ENCODE results near the gene ARHGAP26.

ARHGAP26 gene

DNA sequence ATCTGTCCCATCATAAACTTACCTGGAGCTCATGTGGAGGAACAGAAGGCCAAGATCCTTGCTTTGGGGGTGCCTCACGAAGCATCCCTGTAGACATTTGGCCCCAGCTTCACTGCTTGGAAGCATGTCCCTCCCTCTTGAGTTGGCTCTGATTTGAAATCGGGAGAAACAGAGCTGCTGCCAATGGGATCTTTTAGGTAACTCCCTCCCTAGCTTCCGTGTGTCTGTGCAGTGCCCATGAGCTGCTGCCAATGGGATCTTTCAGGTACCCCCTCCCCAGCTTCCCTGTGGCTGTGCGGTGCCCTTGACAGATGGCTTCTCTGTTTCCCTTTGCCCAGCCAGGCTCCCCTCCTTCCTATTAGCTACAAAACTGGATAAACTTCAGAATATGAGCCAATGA, 455.3 kb downstream of the ARHGAP26 start:
- no peaks in the 10 kb centered on the region for H3K36me3 ChIP-seq (ENCODE audit: control insufficient read depth in 1 of 2, insufficient read depth in 2 of 2, low read length in 2 of 2)
- H3K4me3 ChIP-seq (ENCODE audit: low read depth in 1 of 2, low read length in 2 of 2) = no peak overlapping the region
- H3K4me1 ChIP-seq (ENCODE audit: control insufficient read depth in 1 of 2, insufficient read depth in 2 of 2, low read length in 2 of 2) = peaks cover 11 to 22% of the 10 kb centered on the region in 2 donors
- no peaks in the 10 kb centered on the region for H3K9me3 ChIP-seq (ENCODE audit: control insufficient read depth in 1 of 2, low read length in 2 of 2)
- H3K27ac ChIP-seq (ENCODE audit: low read length) = no peak overlapping the region
- no peaks in the 10 kb centered on the region for H3K27me3 ChIP-seq (ENCODE audit: low read depth, low read length)

DNA sequence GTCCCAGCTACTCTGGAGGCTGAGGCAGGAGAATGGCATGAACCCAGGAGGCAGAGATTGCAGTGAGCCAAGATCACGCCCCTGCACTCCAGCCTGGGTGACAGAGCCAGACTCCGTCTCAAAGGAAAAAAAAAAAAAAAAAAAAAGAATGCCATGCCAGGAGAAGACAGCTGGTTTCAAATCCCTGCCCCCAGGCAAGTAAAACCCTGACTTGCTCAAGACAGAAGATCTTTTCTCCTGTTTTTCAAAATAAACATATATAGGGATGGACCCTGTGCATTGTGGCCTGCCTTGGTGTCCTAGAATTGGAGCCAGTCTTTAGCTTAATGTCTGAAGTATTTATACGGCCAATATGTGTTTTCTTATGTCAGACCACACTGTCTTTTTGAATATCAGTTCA, 456.2 kb downstream of the ARHGAP26 start:
- H3K27ac ChIP-seq (ENCODE audit: low read length) = no peak overlapping the region
- H3K9me3 ChIP-seq (ENCODE audit: control insufficient read depth in 1 of 2, low read length in 2 of 2) = no peaks in the 10 kb centered on the region
- H3K4me1 ChIP-seq (ENCODE audit: control insufficient read depth in 1 of 2, insufficient read depth in 2 of 2, low read length in 2 of 2) = peaks cover 11 to 19% of the 10 kb centered on the region in 2 donors
- no peak overlapping the region for H3K4me3 ChIP-seq (ENCODE audit: low read depth in 1 of 2, low read length in 2 of 2)
- no peaks in the 10 kb centered on the region for H3K27me3 ChIP-seq (ENCODE audit: low read depth, low read length)
- H3K36me3 ChIP-seq (ENCODE audit: control insufficient read depth in 1 of 2, insufficient read depth in 2 of 2, low read length in 2 of 2) = no peaks in the 10 kb centered on the region

DNA sequence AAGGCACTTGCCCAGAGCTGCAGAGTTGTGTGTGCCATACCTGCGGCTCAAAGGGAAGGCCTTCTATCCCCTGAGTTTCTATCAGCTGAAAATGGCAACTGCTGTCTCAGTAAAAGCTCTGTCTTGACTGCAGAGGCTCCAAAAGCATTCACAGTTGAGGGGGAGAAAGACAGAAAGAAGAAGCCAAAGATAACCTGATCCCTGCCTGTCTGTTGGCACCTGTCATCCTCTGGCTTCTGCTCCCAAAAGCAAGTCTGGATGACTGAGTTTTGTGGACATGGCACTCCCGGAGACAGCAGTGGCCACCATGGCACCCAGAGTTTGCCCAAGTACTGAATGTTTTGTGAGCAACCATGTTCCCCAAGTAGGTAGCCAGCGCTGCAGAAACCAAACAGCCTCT, 456.7 kb downstream of the ARHGAP26 start:
- Histone ChIP-seq H3K27me3 (ENCODE audit: low read depth, low read length) (no peaks in the 10 kb centered on the region), H3K4me1 (ENCODE audit: control insufficient read depth in 1 of 2, insufficient read depth in 2 of 2, low read length in 2 of 2) (peaks cover 11 to 15% of the 10 kb centered on the region in 2 donors), H3K9me3 (ENCODE audit: control insufficient read depth in 1 of 2, low read length in 2 of 2) (no peaks in the 10 kb centered on the region), H3K27ac (ENCODE audit: low read length) (no peak overlapping the region), H3K4me3 (ENCODE audit: low read depth in 1 of 2, low read length in 2 of 2) (no peak overlapping the region), H3K36me3 (ENCODE audit: control insufficient read depth in 1 of 2, insufficient read depth in 2 of 2, low read length in 2 of 2) (no peaks in the 10 kb centered on the region)

DNA sequence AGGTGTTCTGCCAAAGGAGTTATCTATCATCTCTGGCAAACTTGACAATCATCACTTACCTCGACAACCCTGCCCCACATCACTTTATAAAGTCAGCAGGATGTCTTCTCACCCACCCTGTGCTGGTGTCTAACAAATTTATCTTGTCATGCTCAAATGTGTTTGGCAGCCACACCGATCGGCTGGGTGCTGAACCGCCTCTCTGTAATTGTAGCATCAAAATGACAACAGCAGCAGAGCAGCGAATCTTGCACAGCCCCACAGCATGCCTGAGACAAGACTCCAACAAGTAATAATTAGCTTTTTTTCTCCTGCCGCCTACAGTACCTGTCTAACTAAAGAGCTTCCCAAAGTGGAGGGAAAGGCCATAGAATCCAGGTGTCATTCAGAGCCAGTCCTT, 457.1 kb downstream of the ARHGAP26 start:
- Histone ChIP-seq H3K9me3 (ENCODE audit: control insufficient read depth in 1 of 2, low read length in 2 of 2) (no peaks in the 10 kb centered on the region), H3K27ac (ENCODE audit: low read length) (no peak overlapping the region), H3K36me3 (ENCODE audit: control insufficient read depth in 1 of 2, insufficient read depth in 2 of 2, low read length in 2 of 2) (no peaks in the 10 kb centered on the region), H3K4me3 (ENCODE audit: low read depth in 1 of 2, low read length in 2 of 2) (no peak overlapping the region), H3K4me1 (ENCODE audit: control insufficient read depth in 1 of 2, insufficient read depth in 2 of 2, low read length in 2 of 2) (peaks cover 10 to 12% of the 10 kb centered on the region in 2 donors), H3K27me3 (ENCODE audit: low read depth, low read length) (no peaks in the 10 kb centered on the region)

DNA sequence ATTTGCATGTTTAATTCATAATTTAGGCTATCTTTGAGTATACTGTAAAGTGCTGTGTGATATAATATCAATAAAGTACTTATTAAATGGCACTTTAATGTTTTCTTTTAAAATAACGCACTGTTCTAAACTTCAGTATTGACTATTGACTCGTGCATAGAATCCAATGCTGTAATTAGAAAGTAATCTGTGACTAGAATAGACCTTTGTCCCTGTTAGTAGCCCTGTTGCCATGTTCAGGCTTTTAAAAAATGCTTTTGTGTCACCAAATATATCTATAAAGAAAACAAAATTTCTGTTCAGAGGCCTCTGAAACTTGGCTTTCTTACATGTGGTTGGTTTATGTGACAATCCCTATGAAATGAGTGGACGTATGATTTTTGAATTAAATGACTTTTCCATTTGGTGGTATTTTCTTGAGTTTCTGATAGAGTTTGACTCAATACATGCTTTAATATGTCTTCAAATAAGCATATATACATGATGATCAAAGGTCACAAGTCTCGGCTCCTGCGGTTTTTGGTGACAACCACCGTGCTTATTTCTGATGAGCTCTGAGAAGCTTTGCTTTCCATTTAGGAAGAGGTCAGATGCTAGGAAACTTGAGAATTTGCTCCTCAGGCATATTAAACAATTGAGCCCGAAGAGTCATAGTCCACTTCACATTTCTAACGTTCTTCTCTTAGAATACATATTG, 458.6 kb downstream of the ARHGAP26 start:
- Histone ChIP-seq H3K9me3 (ENCODE audit: control insufficient read depth in 1 of 2, low read length in 2 of 2) (no peaks in the 10 kb centered on the region), H3K4me1 (ENCODE audit: control insufficient read depth in 1 of 2, insufficient read depth in 2 of 2, low read length in 2 of 2) (peaks cover 0 to 4% of the 10 kb centered on the region in 2 donors), H3K4me3 (ENCODE audit: low read depth in 1 of 2, low read length in 2 of 2) (no peak overlapping the region), H3K27ac (ENCODE audit: low read length) (no peak overlapping the region), H3K27me3 (ENCODE audit: low read depth, low read length) (no peaks in the 10 kb centered on the region), H3K36me3 (ENCODE audit: control insufficient read depth in 1 of 2, insufficient read depth in 2 of 2, low read length in 2 of 2) (no peaks in the 10 kb centered on the region)

DNA sequence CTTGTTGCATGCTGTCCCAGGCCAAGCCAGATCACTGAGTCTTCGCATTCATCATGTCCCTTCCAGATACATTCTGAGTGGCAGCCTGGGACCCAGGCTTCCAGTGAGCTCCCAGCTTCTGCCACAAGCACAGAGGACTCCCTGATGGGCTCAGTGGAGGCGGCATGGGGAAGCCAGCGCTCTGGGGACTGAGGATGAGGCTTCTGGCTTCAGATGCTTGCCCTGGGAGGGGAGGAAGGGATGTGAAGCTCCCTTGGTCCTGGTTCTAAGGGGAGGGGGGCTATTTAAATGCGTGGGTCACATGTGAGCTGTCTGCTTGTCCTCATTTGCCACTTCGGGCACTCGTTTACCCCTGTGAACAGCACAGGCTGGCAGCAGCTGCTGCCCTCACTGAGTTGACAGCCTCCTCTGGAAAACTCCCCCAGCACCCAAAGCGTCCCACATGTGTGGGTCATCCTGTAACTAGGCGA, 459.3 kb downstream of the ARHGAP26 start:
- no peaks in the 10 kb centered on the region for H3K36me3 ChIP-seq (ENCODE audit: control insufficient read depth in 1 of 2, insufficient read depth in 2 of 2, low read length in 2 of 2)
- H3K4me1 ChIP-seq (ENCODE audit: control insufficient read depth in 1 of 2, insufficient read depth in 2 of 2, low read length in 2 of 2) = peaks cover 0 to 4% of the 10 kb centered on the region in 2 donors
- H3K27ac ChIP-seq (ENCODE audit: low read length) = no peak overlapping the region
- H3K4me3 ChIP-seq (ENCODE audit: low read depth in 1 of 2, low read length in 2 of 2) = no peak overlapping the region
- no peaks in the 10 kb centered on the region for H3K27me3 ChIP-seq (ENCODE audit: low read depth, low read length)
- H3K9me3 ChIP-seq (ENCODE audit: control insufficient read depth in 1 of 2, low read length in 2 of 2) = no peaks in the 10 kb centered on the region

DNA sequence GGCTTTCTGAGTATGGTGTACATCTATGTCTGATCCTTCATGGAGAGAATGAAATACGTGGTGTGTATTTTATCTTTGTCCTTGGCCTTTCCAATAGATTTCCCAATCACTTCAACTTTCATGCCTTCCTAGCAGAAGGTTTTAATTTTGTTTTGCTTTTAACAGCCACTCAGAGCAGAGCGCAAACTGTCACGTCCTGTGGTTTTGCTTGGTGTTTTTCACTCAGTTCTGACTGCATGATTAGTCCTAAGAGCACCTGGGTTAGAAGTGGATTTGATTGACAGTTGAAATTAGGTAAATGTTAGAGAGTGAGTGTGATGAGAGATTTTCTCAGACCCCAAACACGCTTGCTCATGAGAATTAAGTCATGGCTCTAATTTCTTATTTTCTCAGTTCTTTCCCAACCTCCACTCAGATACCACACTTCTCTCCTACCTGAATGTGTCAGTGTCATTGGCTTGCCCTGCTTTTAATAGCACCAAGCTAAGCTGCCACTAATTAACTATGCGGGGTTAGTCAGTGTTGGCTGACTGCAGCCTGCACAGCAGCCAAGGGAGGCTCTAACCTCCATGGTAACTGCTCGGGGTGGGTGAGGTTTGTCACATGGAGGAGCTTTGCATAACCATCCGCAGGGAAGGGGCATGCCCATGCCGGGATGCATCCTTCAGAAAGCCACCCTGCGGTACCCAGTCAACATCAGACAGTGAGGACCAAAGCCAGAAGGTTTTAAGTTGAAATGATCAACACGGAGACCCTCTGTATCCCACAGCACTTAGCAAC, 459.9 kb downstream of the ARHGAP26 start:
- Histone ChIP-seq H3K27me3 (ENCODE audit: low read depth, low read length) (no peaks in the 10 kb centered on the region), H3K36me3 (ENCODE audit: control insufficient read depth in 1 of 2, insufficient read depth in 2 of 2, low read length in 2 of 2) (no peaks in the 10 kb centered on the region), H3K4me1 (ENCODE audit: control insufficient read depth in 1 of 2, insufficient read depth in 2 of 2, low read length in 2 of 2) (peaks cover 0 to 4% of the 10 kb centered on the region in 2 donors), H3K9me3 (ENCODE audit: control insufficient read depth in 1 of 2, low read length in 2 of 2) (no peaks in the 10 kb centered on the region), H3K27ac (ENCODE audit: low read length) (no peak overlapping the region), H3K4me3 (ENCODE audit: low read depth in 1 of 2, low read length in 2 of 2) (no peak overlapping the region)

DNA sequence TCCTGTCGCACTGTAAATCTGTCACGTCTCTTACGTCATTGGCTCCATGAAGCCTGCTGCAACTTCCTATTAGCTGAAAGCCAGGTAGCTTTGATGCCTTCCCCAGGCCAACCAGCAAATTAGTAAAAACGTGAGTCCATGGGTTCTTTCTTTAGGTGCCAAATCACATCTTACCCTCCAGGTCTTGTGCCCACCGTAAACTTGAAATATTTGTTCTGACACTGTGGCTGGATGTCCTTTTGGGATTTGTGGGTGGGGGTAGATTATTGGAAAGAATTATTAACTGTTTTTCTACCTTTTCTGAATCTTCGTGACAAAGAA, 460.5 kb downstream of the ARHGAP26 start:
- H3K4me3 ChIP-seq (ENCODE audit: low read depth in 1 of 2, low read length in 2 of 2) = no peak overlapping the region
- H3K9me3 ChIP-seq (ENCODE audit: control insufficient read depth in 1 of 2, low read length in 2 of 2) = no peaks in the 10 kb centered on the region
- no peaks in the 10 kb centered on the region for H3K36me3 ChIP-seq (ENCODE audit: control insufficient read depth in 1 of 2, insufficient read depth in 2 of 2, low read length in 2 of 2)
- H3K27me3 ChIP-seq (ENCODE audit: low read depth, low read length) = no peaks in the 10 kb centered on the region
- no peak overlapping the region for H3K27ac ChIP-seq (ENCODE audit: low read length)
- peaks cover 0 to 4% of the 10 kb centered on the region in 2 donors for H3K4me1 ChIP-seq (ENCODE audit: control insufficient read depth in 1 of 2, insufficient read depth in 2 of 2, low read length in 2 of 2)

DNA sequence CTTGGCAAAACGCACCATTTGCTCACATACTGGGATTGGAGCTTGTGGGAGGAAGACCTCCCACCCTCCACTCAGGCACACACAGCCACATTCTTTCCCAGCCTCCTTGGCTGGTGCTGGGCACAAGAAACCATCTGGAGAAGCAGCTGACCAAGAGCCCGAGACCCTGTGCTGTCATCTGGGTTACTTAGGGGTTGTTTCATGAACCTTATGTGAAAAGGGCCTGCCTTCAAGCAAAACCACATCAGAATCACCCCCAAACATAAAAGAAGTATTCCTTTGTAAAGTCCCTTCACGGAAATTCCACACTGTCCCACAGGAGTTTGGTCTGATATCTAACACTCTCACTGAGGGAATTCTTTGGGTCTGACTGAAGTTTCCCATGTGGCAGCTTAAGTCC, 461.2 kb downstream of the ARHGAP26 start:
- Histone ChIP-seq H3K4me3 (ENCODE audit: low read depth in 1 of 2, low read length in 2 of 2) (no peak overlapping the region), H3K27me3 (ENCODE audit: low read depth, low read length) (no peaks in the 10 kb centered on the region), H3K27ac (ENCODE audit: low read length) (no peak overlapping the region), H3K4me1 (ENCODE audit: control insufficient read depth in 1 of 2, insufficient read depth in 2 of 2, low read length in 2 of 2) (peaks cover 0 to 4% of the 10 kb centered on the region in 2 donors), H3K36me3 (ENCODE audit: control insufficient read depth in 1 of 2, insufficient read depth in 2 of 2, low read length in 2 of 2) (no peaks in the 10 kb centered on the region), H3K9me3 (ENCODE audit: control insufficient read depth in 1 of 2, low read length in 2 of 2) (no peaks in the 10 kb centered on the region)

DNA sequence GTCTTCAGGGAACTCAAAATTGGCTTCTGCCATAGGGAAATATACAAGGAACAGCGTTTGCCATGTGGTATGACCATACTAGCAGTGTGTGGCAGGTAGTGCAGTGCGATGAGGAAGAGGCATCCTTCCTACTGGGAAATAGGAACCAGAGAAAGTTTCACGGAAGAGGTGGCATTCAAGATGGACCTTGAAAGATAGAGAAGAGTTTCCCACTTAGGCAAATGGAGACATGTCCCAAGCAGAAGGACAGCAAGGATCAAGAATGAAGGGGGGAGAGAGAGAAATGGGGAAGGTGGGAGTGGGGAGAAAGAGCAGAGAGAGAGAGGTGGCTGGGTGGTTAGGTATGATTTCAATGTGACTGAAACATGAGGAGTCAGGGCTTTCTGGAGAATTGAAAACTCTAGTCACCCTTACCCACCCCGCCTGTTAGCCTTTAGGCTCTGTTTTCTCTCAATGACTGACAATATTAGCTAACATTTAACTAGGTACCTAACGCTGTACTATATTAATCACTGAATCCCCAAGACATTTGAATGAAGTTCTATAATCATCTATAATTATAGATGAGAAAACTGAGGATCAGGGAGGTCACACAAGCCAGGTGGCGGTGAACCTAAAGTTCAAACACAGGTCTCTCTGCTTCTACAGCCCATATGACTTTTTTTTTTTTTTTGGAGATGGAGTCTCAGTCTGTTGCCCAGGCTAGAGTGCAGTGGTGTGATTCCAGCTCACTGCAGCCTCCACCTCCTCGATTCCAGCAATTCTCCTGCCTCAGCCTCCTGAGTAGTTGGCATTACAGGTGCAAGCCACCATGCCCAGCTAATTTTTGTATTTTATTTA, 462.0 kb downstream of the ARHGAP26 start:
- no peak overlapping the region for H3K4me3 ChIP-seq (ENCODE audit: low read depth in 1 of 2, low read length in 2 of 2)
- no peak overlapping the region for H3K27ac ChIP-seq (ENCODE audit: low read length)
- no peaks in the 10 kb centered on the region for H3K9me3 ChIP-seq (ENCODE audit: control insufficient read depth in 1 of 2, low read length in 2 of 2)
- no peaks in the 10 kb centered on the region for H3K27me3 ChIP-seq (ENCODE audit: low read depth, low read length)
- H3K36me3 ChIP-seq (ENCODE audit: control insufficient read depth in 1 of 2, insufficient read depth in 2 of 2, low read length in 2 of 2) = no peaks in the 10 kb centered on the region
- H3K4me1 ChIP-seq (ENCODE audit: control insufficient read depth in 1 of 2, insufficient read depth in 2 of 2, low read length in 2 of 2) = peaks cover 0 to 4% of the 10 kb centered on the region in 2 donors

DNA sequence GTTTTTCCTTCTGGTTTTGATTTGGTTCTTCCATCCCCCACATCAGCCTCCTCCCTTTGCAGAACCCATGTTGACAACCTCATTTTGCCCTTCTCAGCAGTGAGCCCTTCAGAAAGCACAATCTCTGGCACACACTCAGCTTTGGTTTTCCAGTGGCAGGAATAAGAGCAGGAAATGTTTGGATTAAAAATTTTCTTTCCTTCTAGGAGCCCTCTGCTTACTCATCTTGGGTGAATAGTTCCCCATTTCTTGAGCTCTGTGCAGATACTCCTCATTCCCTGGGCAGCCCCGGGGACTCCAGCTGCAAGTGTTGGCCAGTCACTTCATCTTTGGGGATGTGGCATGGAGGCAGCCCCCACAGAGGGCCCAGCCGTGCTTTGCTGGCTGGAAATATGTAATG, 462.9 kb downstream of the ARHGAP26 start:
- Histone ChIP-seq H3K4me1 (ENCODE audit: control insufficient read depth in 1 of 2, insufficient read depth in 2 of 2, low read length in 2 of 2) (peaks cover 0 to 4% of the 10 kb centered on the region in 2 donors), H3K9me3 (ENCODE audit: control insufficient read depth in 1 of 2, low read length in 2 of 2) (no peaks in the 10 kb centered on the region), H3K4me3 (ENCODE audit: low read depth in 1 of 2, low read length in 2 of 2) (no peak overlapping the region), H3K27ac (ENCODE audit: low read length) (no peak overlapping the region), H3K27me3 (ENCODE audit: low read depth, low read length) (no peaks in the 10 kb centered on the region), H3K36me3 (ENCODE audit: control insufficient read depth in 1 of 2, insufficient read depth in 2 of 2, low read length in 2 of 2) (no peaks in the 10 kb centered on the region)
